Fibroblast of lung (primary cell): ENCODE measurements around the gene DPM2. TPM values are rescaled to one million over a fixed set of nuclear protein-coding genes. Genes with fewer than 3 reads are reported as not detected.

Experiments
- DNase-seq, 2 donors: peaks; one replicate each; pipeline versions ENCODE4 v3.0.0 to v3.0.0-alpha.2; 2010; ENCODE audit warnings: low read depth in 2 of 2
- H2AFZ ChIP-seq: 2 replicates; pipeline ENCODE4 v1.5.1; 2012; ENCODE audit warnings: low read length, control low read depth, inconsistent platforms
- H3K27ac ChIP-seq: 2 replicates; pipeline ENCODE4 v1.5.1; 2011; ENCODE audit warnings: low read length, control low read depth; ENCODE audit not compliant: insufficient read depth
- H3K27me3 ChIP-seq: 2 replicates; pipeline ENCODE4 v1.5.1; 2011; ENCODE audit warnings: mild to moderate bottlenecking, low read length; ENCODE audit not compliant: control insufficient read depth, insufficient read depth
- H3K36me3 ChIP-seq: 2 replicates; pipeline ENCODE4 v1.5.1; 2011; ENCODE audit warnings: low read length; ENCODE audit not compliant: control insufficient read depth, insufficient read depth
- H3K4me1 ChIP-seq: 2 replicates; pipeline ENCODE4 v1.5.1; 2011; ENCODE audit warnings: low read length; ENCODE audit not compliant: control insufficient read depth, insufficient read depth; ENCODE audit errors: extremely low read depth
- H3K4me2 ChIP-seq: 2 replicates; pipeline ENCODE4 v1.5.1; 2011; ENCODE audit warnings: low read length, control low read depth; ENCODE audit not compliant: insufficient read depth; ENCODE audit errors: extremely low read depth
- H3K4me3 ChIP-seq, 4 experiments: fragments of 200-600 bp in 1 of 4; sonication (generic) in 1 of 4; replicated peaks in 1 of 4; 2 replicates each; pipeline ENCODE4 v1.5.1; 2011 to 2016; ENCODE audit warnings: low read length in 4 of 4, low read depth in 3 of 4, mild to moderate bottlenecking in 3 of 4, control low read depth in 2 of 4, inconsistent platforms in 1 of 4, mixed read lengths in 1 of 4; ENCODE audit not compliant: insufficient read depth in 1 of 4; ENCODE audit errors: control extremely low read depth in 1 of 4
- H3K79me2 ChIP-seq: 2 replicates; pipeline ENCODE4 v1.5.1; 2012; ENCODE audit warnings: mild to moderate bottlenecking, low read length, inconsistent platforms; ENCODE audit not compliant: control insufficient read depth, insufficient read depth
- H3K9ac ChIP-seq: 2 replicates; pipeline ENCODE4 v1.5.1; 2011; ENCODE audit warnings: mild to moderate bottlenecking, low read length, control low read depth; ENCODE audit not compliant: insufficient read depth
- H3K9me3 ChIP-seq: 2 replicates; pipeline ENCODE4 v1.5.1; 2012; ENCODE audit warnings: low read depth, low read length; ENCODE audit not compliant: control insufficient read depth, insufficient read depth
- H4K20me1 ChIP-seq: 2 replicates; pipeline ENCODE4 v1.5.1; 2011; ENCODE audit warnings: low read length; ENCODE audit not compliant: control insufficient read depth, insufficient read depth; ENCODE audit errors: extremely low read depth
- CTCF ChIP-seq, 2 donors: IDR thresholded peaks in 1 of 2; conservative IDR thresholded peaks in 1 of 2; 1 replicate in 1 of 2; 2 replicates in 1 of 2; pipeline ENCODE4 v1.5.1; 2011 to 2012; ENCODE audit warnings: low read length in 2 of 2, control low read depth in 1 of 2, inconsistent platforms in 1 of 2, low read depth in 1 of 2, mild to moderate bottlenecking in 1 of 2
- EZH2 ChIP-seq: IDR thresholded peaks from 2 replicates; pipeline ENCODE4 v1.5.1; 2012; ENCODE audit warnings: low read length, control low read depth, mild to moderate bottlenecking; ENCODE audit errors: missing control alignments
- polyA plus RNA-seq, 2 donors: library from polyadenylated mRNA; depleted of rRNA in 1 of 2; stranded (reverse) in 1 of 2; unstranded in 1 of 2; fragments of >200 nt; gene quantifications; 2 replicates each; pipeline ENCODE4 v1.2.1, GENCODE V29; 2011 to 2012; ENCODE audit warnings: missing spikeins in 1 of 2
- total RNA-seq: library from RNA; depleted of rRNA; stranded (reverse); fragments of >200 nt; gene quantifications from 2 replicates; pipeline ENCODE4 v1.2.1, GENCODE V29; 2014

DPM2 gene
- total and polyA plus RNA-seq, 2 donors (not counting 1 experiment from before 2014, with no cell fraction given) = 11.7 to 24.1 TPM

- DNase-seq = no peak
- H3K4me3 ChIP-seq = no peak overlapping the region
- no peak overlapping the region for H3K27ac ChIP-seq
- TF ChIP-seq CTCF (conservative IDR thresholded peaks at IDR 0.05 in 1 of 2, IDR thresholded peaks at IDR 0.05 in 1 of 2; ENCODE audit: low read depth in 1 of 2, low read length in 2 of 2) (no peak), EZH2 (no peak)
- H3K27me3 ChIP-seq = no peaks in the 10 kb centered on the region
- H3K4me2 ChIP-seq = no peak overlapping the region
- no peak overlapping the region for H3K9ac ChIP-seq
- no peak overlapping the region for H2AFZ ChIP-seq
- no peaks in the 10 kb centered on the region for H3K9me3 ChIP-seq
- H3K79me2 ChIP-seq = no peaks in the 10 kb centered on the region
- no peaks in the 10 kb centered on the region for H4K20me1 ChIP-seq
- peaks cover 16% of the 10 kb centered on the region for H3K36me3 ChIP-seq
- peaks cover 28% of the 10 kb centered on the region for H3K4me1 ChIP-seq
These were observed 29.6 kb downstream of the DPM2 start for GRCh38 chr9:127907867-127908659.

- TF ChIP-seq EZH2 (no peak), CTCF (conservative IDR thresholded peaks at IDR 0.05 in 1 of 2, IDR thresholded peaks at IDR 0.05 in 1 of 2; ENCODE audit: low read depth in 1 of 2, low read length in 2 of 2) (no peak)
- DNase-seq = no peak
- Histone ChIP-seq H3K36me3 (peaks cover 7% of the 10 kb centered on the region), H3K4me1 (peaks cover 28% of the 10 kb centered on the region), H3K4me3 (no peak overlapping the region), H3K9ac (no peak overlapping the region), H3K9me3 (no peaks in the 10 kb centered on the region), H3K79me2 (no peaks in the 10 kb centered on the region), H3K27me3 (no peaks in the 10 kb centered on the region), H3K4me2 (no peak overlapping the region), H4K20me1 (no peaks in the 10 kb centered on the region), H2AFZ (no peak overlapping the region), H3K27ac (no peak overlapping the region)
These were observed 31.9 kb downstream of the DPM2 start for GRCh38 chr9:127905788-127906191.

GRCh38 chr9:127905004-127905728 is 32.5 kb downstream of the DPM2 start:
- Histone ChIP-seq H4K20me1 (no peaks in the 10 kb centered on the region), H2AFZ (no peak overlapping the region), H3K36me3 (peaks cover 5% of the 10 kb centered on the region), H3K27ac (no peak overlapping the region), H3K9me3 (no peaks in the 10 kb centered on the region), H3K79me2 (no peaks in the 10 kb centered on the region), H3K4me2 (no peak overlapping the region), H3K27me3 (no peaks in the 10 kb centered on the region), H3K9ac (no peak overlapping the region), H3K4me3 (no peak overlapping the region), H3K4me1 (peaks cover 25% of the 10 kb centered on the region)
- TF ChIP-seq EZH2 = no peak
- TF ChIP-seq CTCF (conservative IDR thresholded peaks at IDR 0.05 in 1 of 2, IDR thresholded peaks at IDR 0.05 in 1 of 2; ENCODE audit: low read depth in 1 of 2, low read length in 2 of 2) = no peak
- DNase-seq = no peak
